Neutrophil (primary cell): ENCODE measurements around the gene CASKIN1.
"Not testable (repeated sequence)": the region's sequence is repeated elsewhere in the genome, so short reads cannot be mapped to it uniquely, and the experiment has no call there.

Experiments
- H3K27ac ChIP-seq: fragments of 200-600 bp; sonication (generic); 2 replicates; pipeline ENCODE4 v1.5.1; 2016; ENCODE audit warnings: mild to moderate bottlenecking, moderate library complexity
- H3K27me3 ChIP-seq: fragments of 200-600 bp; sonication (generic); 2 replicates; pipeline ENCODE4 v1.6.0; 2016; ENCODE audit warnings: mild to moderate bottlenecking
- H3K36me3 ChIP-seq: fragments of 200-600 bp; sonication (generic); 2 replicates; pipeline ENCODE4 v1.5.1; 2017
- H3K4me1 ChIP-seq, 2 experiments: fragments of 200-600 bp in 1 of 2; sonication (generic) in 1 of 2; 1 replicate in 1 of 2; 2 replicates in 1 of 2; pipeline versions ENCODE4 v1.5.1 to v1.6.1; 2013 to 2016; ENCODE audit warnings: low read depth in 1 of 2, low read length in 1 of 2, mild to moderate bottlenecking in 1 of 2, moderate library complexity in 1 of 2; ENCODE audit not compliant: control insufficient read depth in 1 of 2, insufficient read depth in 1 of 2
- H3K4me3 ChIP-seq, 2 experiments: fragments of 200-600 bp in 1 of 2; sonication (generic) in 1 of 2; 1 replicate in 1 of 2; 2 replicates in 1 of 2; pipeline ENCODE4 v1.5.1; 2013 to 2016; ENCODE audit warnings: low read depth in 1 of 2, low read length in 1 of 2, mild to moderate bottlenecking in 1 of 2, moderate library complexity in 1 of 2
- H3K9me3 ChIP-seq: fragments of 200-600 bp; sonication (generic); 2 replicates; pipeline ENCODE4 v1.5.1; 2016

Gene CASKIN1

DNA sequence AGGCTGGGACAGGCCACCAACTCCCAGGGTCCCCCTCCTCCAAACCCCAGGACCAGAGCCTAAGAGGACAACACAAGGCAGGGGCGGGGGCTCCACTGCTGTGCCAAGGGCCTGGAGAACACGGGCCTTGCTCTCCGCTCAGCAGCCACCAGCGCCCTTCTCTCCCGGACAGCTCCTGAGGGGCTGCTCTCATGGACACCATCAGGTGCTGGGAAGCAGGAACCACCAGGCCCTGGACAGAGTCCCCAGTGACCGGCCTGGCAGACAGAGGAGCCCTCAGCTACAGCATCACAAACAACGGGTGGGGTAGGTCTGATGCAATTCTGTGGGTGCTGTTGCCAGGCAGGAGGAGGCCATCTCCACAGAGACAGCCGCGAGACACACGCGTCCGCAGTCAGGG, 62.6 kb downstream of the CASKIN1 start:
- peaks cover 6 to 11% of the 10 kb centered on the region in 2 experiments for H3K4me1 ChIP-seq
- not testable (repeated sequence) for H3K4me3 ChIP-seq, H3K27me3 ChIP-seq, H3K9me3 ChIP-seq, H3K27ac ChIP-seq, H3K36me3 ChIP-seq

DNA sequence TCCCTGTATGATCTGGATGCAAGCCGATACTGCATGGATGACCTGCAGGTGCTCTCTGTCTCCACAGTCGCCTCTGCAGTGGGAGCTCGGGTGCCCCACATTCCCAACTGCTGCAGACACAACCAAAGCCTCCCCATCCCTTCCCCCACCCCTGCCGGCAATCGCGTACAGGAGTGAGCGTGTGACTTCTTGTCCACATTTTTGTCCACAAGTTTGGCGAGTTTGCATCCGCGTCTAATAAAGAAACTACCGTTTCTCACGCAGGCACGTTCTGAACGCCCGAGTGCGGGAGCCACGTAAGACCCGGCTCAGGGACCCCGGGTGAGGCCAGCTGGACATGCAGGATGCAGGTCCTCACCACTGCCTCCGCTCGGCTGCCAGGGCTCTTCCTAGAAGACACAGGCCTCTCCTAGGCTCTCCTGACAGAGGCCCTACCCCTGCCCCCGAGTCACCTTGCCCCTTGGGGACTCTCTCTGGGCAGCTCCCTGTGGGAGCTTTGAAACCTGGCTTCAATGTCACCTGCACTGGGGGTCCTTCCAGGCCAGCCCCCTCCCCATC, 66.4 kb downstream of the CASKIN1 start:
- peaks cover 21% of the 10 kb centered on the region for H3K27me3 ChIP-seq
- peaks cover 7 to 27% of the 10 kb centered on the region in 2 experiments for H3K4me1 ChIP-seq
- not testable (repeated sequence) for H3K9me3 ChIP-seq, H3K36me3 ChIP-seq, H3K4me3 ChIP-seq, H3K27ac ChIP-seq

DNA sequence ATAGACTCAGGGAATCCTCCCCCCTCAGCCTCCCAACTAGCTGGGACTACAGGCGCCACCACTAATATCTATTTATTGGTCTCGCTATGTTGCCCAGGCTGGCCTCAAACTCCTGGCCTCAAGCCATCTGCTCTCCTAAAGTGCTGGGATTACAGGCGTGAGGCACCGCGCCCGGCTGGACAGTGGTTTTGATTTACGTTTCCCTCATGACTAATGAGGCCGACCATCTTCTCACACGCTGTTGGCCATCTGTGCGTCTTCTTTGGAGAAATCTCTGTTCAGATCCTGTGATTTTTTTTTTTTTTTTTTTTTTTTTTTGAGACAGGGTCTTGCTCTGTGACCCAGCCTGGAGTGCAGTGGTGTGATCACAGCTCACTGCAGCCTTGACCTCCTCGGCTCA, 67.2 kb downstream of the CASKIN1 start:
- peaks cover 7 to 28% of the 10 kb centered on the region in 2 experiments for H3K4me1 ChIP-seq
- not testable (repeated sequence) for H3K4me3 ChIP-seq, H3K27ac ChIP-seq, H3K36me3 ChIP-seq, H3K9me3 ChIP-seq
- peaks cover 23% of the 10 kb centered on the region for H3K27me3 ChIP-seq

DNA sequence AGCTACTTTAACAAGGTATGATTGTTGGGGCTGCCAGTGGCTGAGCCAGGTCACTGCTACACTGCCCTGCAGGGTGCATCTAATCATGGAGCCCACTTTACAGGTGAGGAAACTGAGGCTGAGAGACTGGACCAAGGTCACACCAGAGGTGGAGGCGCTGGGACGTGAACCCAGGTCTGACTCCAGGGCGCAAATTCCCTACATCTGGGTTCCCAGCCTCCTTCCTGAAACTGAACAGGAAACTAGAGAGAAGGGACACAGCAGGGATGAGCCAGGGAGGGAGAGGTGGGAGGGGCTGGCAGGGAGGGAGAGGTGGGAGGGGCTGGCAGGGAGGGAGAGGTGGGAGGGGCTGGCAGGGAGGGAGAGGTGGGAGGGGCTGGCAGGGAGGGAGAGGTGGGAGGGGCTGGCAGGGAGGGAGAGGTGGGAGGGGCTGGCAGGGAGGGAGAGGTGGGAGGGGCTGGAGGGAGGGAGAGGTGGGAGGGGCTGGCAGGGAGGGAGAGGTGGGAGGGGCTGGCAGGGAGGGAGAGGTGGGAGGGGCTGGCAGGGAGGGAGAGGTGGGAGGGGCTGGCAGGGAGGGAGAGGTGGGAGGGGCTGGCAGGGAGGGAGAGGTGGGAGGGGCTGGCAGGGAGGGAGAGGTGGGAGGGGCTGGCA, 68.7 kb downstream of the CASKIN1 start:
- H3K4me1 ChIP-seq = peaks cover 7 to 28% of the 10 kb centered on the region in 2 experiments
- not testable (repeated sequence) for H3K27ac ChIP-seq, H3K36me3 ChIP-seq, H3K9me3 ChIP-seq, H3K4me3 ChIP-seq
- H3K27me3 ChIP-seq = peaks cover 31% of the 10 kb centered on the region
